IMR-90 (cell line): ENCODE measurements around the gene NLGN1. TPM values are rescaled to one million over a fixed set of nuclear protein-coding genes. Genes with fewer than 3 reads are reported as not detected.

ENCODE experiments used
- ATAC-seq: fragments of 200-7000 bp; cut with Tn5 transposase; 2 replicates; pipeline ENCODE4 v1.9.1; 2020; ENCODE audit warnings: low read depth, mild to moderate bottlenecking, moderate library complexity
- BruUV-seq: library from RNA; stranded (reverse); fragments of 400-500 nt; replicated peaks from 2 replicates; lab custom pipeline; 2021; lab: Mats Ljungman, UMichigan
- CTCF ChIA-PET: fragments of 300-600 bp; formaldehyde crosslinking; extraction: SDS; loops from one replicate; lab custom pipeline; 2021; ENCODE audit warnings: antibody characterized with exemption; lab: Yijun Ruan, JAX
- POLR2A ChIA-PET: fragments of 300-600 bp; sonication (Branson Sonifier 250); formaldehyde crosslinking; loops from one replicate; lab custom pipeline; 2022; ENCODE audit warnings: antibody characterized with exemption; ENCODE audit not compliant: unreplicated experiment; lab: Charles Lee
- DNase-seq: peaks from one replicate; pipeline ENCODE4 v3.0.0; 2013
- H2AFZ ChIP-seq: replicated peaks from 2 replicates; pipeline ENCODE3; 2013; ENCODE audit warnings: low read length, mild to moderate bottlenecking; ENCODE audit not compliant: poor library complexity
- H2AK5ac ChIP-seq: 2 replicates; pipeline ENCODE4 v1.6.1; 2013; ENCODE audit warnings: low read depth, low read length, inconsistent platforms
- H2AK9ac ChIP-seq: replicated peaks from 2 replicates; pipeline ENCODE3; 2013; ENCODE audit warnings: mild to moderate bottlenecking, low read depth, low read length, moderate library complexity; ENCODE audit not compliant: poor library complexity
- H2BK120ac ChIP-seq: 2 replicates; pipeline ENCODE4 v1.6.1; 2013; ENCODE audit warnings: low read depth, low read length, inconsistent platforms
- H2BK15ac ChIP-seq: 3 replicates; pipeline ENCODE4 v1.6.1; 2013; ENCODE audit warnings: low read depth, low read length, inconsistent platforms
- H2BK20ac ChIP-seq: 2 replicates; pipeline ENCODE4 v1.6.1; 2013; ENCODE audit warnings: low read depth, mild to moderate bottlenecking, inconsistent platforms, low read length, moderate library complexity
- H2BK5ac ChIP-seq: 2 replicates; pipeline ENCODE4 v1.6.1; 2013; ENCODE audit warnings: mild to moderate bottlenecking, low read depth, low read length, inconsistent platforms; ENCODE audit not compliant: poor library complexity, severe bottlenecking
- H3K14ac ChIP-seq: replicated peaks from 2 replicates; pipeline ENCODE4 v1.6.1; 2013; ENCODE audit warnings: low read depth, low read length, inconsistent platforms
- H3K18ac ChIP-seq: 2 replicates; pipeline ENCODE4 v1.6.1; 2013; ENCODE audit warnings: low read depth, low read length, control low read depth
- H3K23ac ChIP-seq: 2 replicates; pipeline ENCODE4 v1.6.1; 2013; ENCODE audit warnings: low read depth, low read length, inconsistent platforms
- H3K27ac ChIP-seq: 2 replicates; pipeline ENCODE4 v1.5.1; 2013; ENCODE audit warnings: mild to moderate bottlenecking, control low read depth, low read length; ENCODE audit not compliant: insufficient read depth
- H3K27me3 ChIP-seq: 2 replicates; pipeline ENCODE4 v1.6.1; 2013; ENCODE audit warnings: low read length; ENCODE audit not compliant: control insufficient read depth, insufficient read depth
- H3K36me3 ChIP-seq: 2 replicates; pipeline ENCODE4 v1.6.1; 2013; ENCODE audit warnings: low read length, mixed read lengths; ENCODE audit not compliant: control insufficient read depth, insufficient read depth
- H3K4ac ChIP-seq: 2 replicates; pipeline ENCODE4 v1.6.1; 2013; ENCODE audit warnings: low read depth, low read length, inconsistent platforms
- H3K4me1 ChIP-seq: 2 replicates; pipeline ENCODE4 v1.6.1; 2013; ENCODE audit warnings: low read length, mixed read lengths; ENCODE audit not compliant: control insufficient read depth, insufficient read depth
- H3K4me2 ChIP-seq: 2 replicates; pipeline ENCODE4 v1.6.1; 2013; ENCODE audit warnings: low read depth, mild to moderate bottlenecking, control low read depth, low read length, moderate library complexity
- H3K4me3 ChIP-seq: 2 replicates; pipeline ENCODE4 v1.5.1; 2013; ENCODE audit warnings: low read depth, mild to moderate bottlenecking, control low read depth, low read length, moderate library complexity; ENCODE audit not compliant: insufficient read depth
- H3K56ac ChIP-seq: 2 replicates; pipeline ENCODE4 v1.6.1; 2013; ENCODE audit warnings: low read length, inconsistent platforms; ENCODE audit not compliant: insufficient read depth; ENCODE audit errors: extremely low read depth
- H3K79me1 ChIP-seq, 2 experiments: 2 replicates each; pipeline ENCODE4 v1.6.1; 2013; ENCODE audit warnings: low read length in 2 of 2, inconsistent platforms in 1 of 2, low read depth in 1 of 2
- H3K9ac ChIP-seq: 2 replicates; pipeline ENCODE4 v1.6.1; 2013; ENCODE audit warnings: low read depth, low read length, control low read depth
- H3K9me1 ChIP-seq: 2 replicates; pipeline ENCODE4 v1.6.1; 2013; ENCODE audit warnings: low read length, inconsistent platforms; ENCODE audit not compliant: insufficient read depth
- H3K9me3 ChIP-seq: 2 replicates; pipeline ENCODE4 v1.6.1; 2013; ENCODE audit warnings: low read length; ENCODE audit not compliant: control insufficient read depth, insufficient read depth
- H4K20me1 ChIP-seq: 2 replicates; pipeline ENCODE4 v1.6.1; 2013; ENCODE audit warnings: low read length, inconsistent platforms; ENCODE audit not compliant: insufficient read depth
- H4K5ac ChIP-seq: 2 replicates; pipeline ENCODE4 v1.6.1; 2013; ENCODE audit warnings: mild to moderate bottlenecking, low read depth, low read length, control low read depth
- H4K8ac ChIP-seq, 2 experiments: 2 replicates each; pipeline ENCODE4 v1.6.1; 2013; ENCODE audit warnings: low read depth in 2 of 2, low read length in 2 of 2, control low read depth in 1 of 2, inconsistent platforms in 1 of 2
- H4K91ac ChIP-seq: 2 replicates; pipeline ENCODE4 v1.6.1; 2013; ENCODE audit warnings: low read depth, low read length, inconsistent platforms; ENCODE audit not compliant: insufficient read depth
- CEBPB ChIP-seq: IDR thresholded peaks from 2 replicates; pipeline ENCODE4 v1.6.1; 2012; ENCODE audit warnings: low read depth, low read length, improper control_type of control experiment
- ELK1 ChIP-seq: fragments of 150-350 bp; IDR thresholded peaks from 2 replicates; pipeline ENCODE4 v1.6.1; 2016; ENCODE audit warnings: low read depth, mild to moderate bottlenecking, low read length, moderate library complexity, borderline replicate concordance
- MAFK ChIP-seq: IDR thresholded peaks from 2 replicates; pipeline ENCODE4 v1.6.1; 2012; ENCODE audit warnings: low read depth, low read length, improper control_type of control experiment
- MAZ ChIP-seq: IDR thresholded peaks from 2 replicates; pipeline ENCODE4 v1.6.1; 2012; ENCODE audit warnings: low read depth, mild to moderate bottlenecking, low read length, improper control_type of control experiment, moderate library complexity, borderline replicate concordance
- NFE2L2 ChIP-seq: fragments of 150-350 bp; IDR thresholded peaks from 2 replicates; pipeline ENCODE4 v1.6.1; 2016; ENCODE audit warnings: low read depth, mild to moderate bottlenecking, low read length
- POLR2A ChIP-seq: IDR thresholded peaks from 2 replicates; pipeline ENCODE4 v1.6.1; 2012; ENCODE audit warnings: mild to moderate bottlenecking, low read depth, low read length
- RAD21 ChIP-seq: IDR thresholded peaks from 2 replicates; pipeline ENCODE4 v1.6.1; 2012; ENCODE audit warnings: low read length, improper control_type of control experiment
- SMC3 ChIP-seq: fragments of 150-350 bp; IDR thresholded peaks from 2 replicates; pipeline ENCODE4 v1.6.1; 2016; ENCODE audit warnings: low read depth, mild to moderate bottlenecking, antibody characterized with exemption, low read length, moderate library complexity
- WGBS, 2 experiments: methylation state at CpG; one replicate each; pipeline versions ENCODE4 v1.1.5 to v1.1.7; 2013; ENCODE audit warnings: missing lambda C conversion rate in 2 of 2; ENCODE audit not compliant: insufficient read length in 1 of 2; ENCODE audit errors: extremely low coverage in 2 of 2; 5-methylcytosine and 5-hydroxymethylcytosine counted together
- dilution Hi-C: fragments of 300-500 bp; cut with HindIII; formaldehyde crosslinking; loops from one replicate; pipeline ENCODE4 v1.14.3; 2018; ENCODE audit warnings: low sequenced_read_pairs; ENCODE audit not compliant: unreplicated experiment
- in situ Hi-C: fragments of 300-500 bp; cut with MboI; formaldehyde crosslinking; loops from 3 replicates; pipeline ENCODE4 v1.14.3; 2019; ENCODE audit warnings: low sequenced_read_pairs, inconsistent platforms, mixed read lengths
- intact Hi-C: fragments of 100-400 bp; cut with micrococcal nuclease; formaldehyde crosslinking; loops from 2 replicates; pipeline ENCODE4 v1.10.0; 2022
- polyA plus RNA-seq, 3 experiments: library from polyadenylated mRNA; depleted of rRNA; stranded (reverse); fragments of >200 nt; gene quantifications; 2 replicates each; pipeline ENCODE4 v1.2.3, GENCODE V29; 2012; ENCODE audit warnings: low replicate concordance in 1 of 3
- total RNA-seq: library from RNA; depleted of rRNA; stranded (reverse); fragments of >200 nt; gene quantifications from 2 replicates; pipeline ENCODE4 v1.2.3, GENCODE V29; 2012
- TF ChIP-seq, protein P1 (sequence below): conservative IDR thresholded peaks from 2 replicates; pipeline ENCODE4 v1.5.1; 2012; ENCODE audit warnings: mild to moderate bottlenecking, low read depth, low read length, improper control_type of control experiment

NLGN1 gene
- total and polyA plus RNA-seq, 2 of the 4 experiments (the other 2 are of a cell fraction): 1.8 to 12.5 TPM

- no peak for DNase-seq
- POLR2A ChIA-PET: interaction anchor here (0.6 kb wide), 2 partner anchors 136 to 1310 kb away, joined by 3 to 10 read pairs; no protein-coding TSS in a partner anchor
- H3K36me3 ChIP-seq: no peaks in the 10 kb centered on the region
- peaks cover 2% of the 10 kb centered on the region; the same call in 1 of the 2 replicates for H3K4me1 ChIP-seq
- H4K91ac ChIP-seq: no peak overlapping the region
- WGBS, 2 experiments: no CpG with 5 or more reads among the region's 1 CpG
- no peak overlapping the region for H2AFZ ChIP-seq
- H3K79me1 ChIP-seq: no peaks in the 10 kb centered on the region
- no peak overlapping the region for H3K18ac ChIP-seq
- no peaks in the 10 kb centered on the region for H3K27me3 ChIP-seq
- ATAC-seq: no peak
- no peaks in the 10 kb centered on the region for H4K20me1 ChIP-seq
- H2AK9ac ChIP-seq: no peak overlapping the region
- no TSS peak for BruUV-seq
- no peak overlapping the region for H3K4me3 ChIP-seq
- no peak overlapping the region for H2BK15ac ChIP-seq
- CTCF ChIA-PET: interaction anchor here (1.2 kb wide), 1 partner anchor 26 kb away, joined by 3 read pairs; no protein-coding TSS in a partner anchor
- H3K9me1 ChIP-seq: no peaks in the 10 kb centered on the region
- H3K27ac ChIP-seq: no peak overlapping the region
- no peak overlapping the region for H3K4me2 ChIP-seq
- no peak overlapping the region for H2BK120ac ChIP-seq
- H3K9ac ChIP-seq: no peak overlapping the region
- H3K23ac ChIP-seq: no peak overlapping the region
- no peak overlapping the region for H2AK5ac ChIP-seq
- no peaks in the 10 kb centered on the region for H3K9me3 ChIP-seq
- H4K5ac ChIP-seq: no peak overlapping the region
- H3K14ac ChIP-seq: no peak overlapping the region
- TF ChIP-seq ELK1 (no peak), RAD21 (no peak), POLR2A (no peak), MAZ (no peak), SMC3 (no peak), NFE2L2 (no peak), MAFK (no peak), CEBPB (no peak)
- TF ChIP-seq, protein P1, sequence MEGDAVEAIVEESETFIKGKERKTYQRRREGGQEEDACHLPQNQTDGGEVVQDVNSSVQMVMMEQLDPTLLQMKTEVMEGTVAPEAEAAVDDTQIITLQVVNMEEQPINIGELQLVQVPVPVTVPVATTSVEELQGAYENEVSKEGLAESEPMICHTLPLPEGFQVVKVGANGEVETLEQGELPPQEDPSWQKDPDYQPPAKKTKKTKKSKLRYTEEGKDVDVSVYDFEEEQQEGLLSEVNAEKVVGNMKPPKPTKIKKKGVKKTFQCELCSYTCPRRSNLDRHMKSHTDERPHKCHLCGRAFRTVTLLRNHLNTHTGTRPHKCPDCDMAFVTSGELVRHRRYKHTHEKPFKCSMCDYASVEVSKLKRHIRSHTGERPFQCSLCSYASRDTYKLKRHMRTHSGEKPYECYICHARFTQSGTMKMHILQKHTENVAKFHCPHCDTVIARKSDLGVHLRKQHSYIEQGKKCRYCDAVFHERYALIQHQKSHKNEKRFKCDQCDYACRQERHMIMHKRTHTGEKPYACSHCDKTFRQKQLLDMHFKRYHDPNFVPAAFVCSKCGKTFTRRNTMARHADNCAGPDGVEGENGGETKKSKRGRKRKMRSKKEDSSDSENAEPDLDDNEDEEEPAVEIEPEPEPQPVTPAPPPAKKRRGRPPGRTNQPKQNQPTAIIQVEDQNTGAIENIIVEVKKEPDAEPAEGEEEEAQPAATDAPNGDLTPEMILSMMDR: no peak
- intact Hi-C loops: no loop called here
- no peak overlapping the region for H2BK20ac ChIP-seq
- in situ Hi-C loops: no loop called here
- no peak overlapping the region for H4K8ac ChIP-seq
- H2BK5ac ChIP-seq: no peak overlapping the region
- H3K4ac ChIP-seq: no peak overlapping the region
- dilution Hi-C loops: no loop called here
- no peak overlapping the region for H3K56ac ChIP-seq
Observed at GRCh38 chr3:173933113-173933512, 535.6 kb downstream of the NLGN1 start.
